GM12873 (cell line): ENCODE data around the gene RPAP3.

Source experiments
- CTCF ChIP-seq: IDR thresholded peaks from 2 replicates; pipeline ENCODE4 v1.5.1; 2012; ENCODE audit warnings: low read depth, mild to moderate bottlenecking, moderate library complexity, low read length, control low read depth; ENCODE audit not compliant: insufficient read depth; ENCODE audit errors: missing control alignments

Gene RPAP3

GRCh38 chr12:47725893-47726292, 20.1 kb upstream of the RPAP3 start:
- no peak for TF ChIP-seq CTCF

GRCh38 chr12:47725091-47725772, 19.4 kb upstream of the RPAP3 start, which contains the start of gene ENDOU:
TSS of gene ENDOU (minus strand) at chr12:47725490. CDS start at chr12:47725413, 77 bp downstream.
- TF ChIP-seq CTCF = no peak

GRCh38 chr12:47722941-47723631, 17.3 kb upstream of the RPAP3 start:
- TF ChIP-seq CTCF = no peak

GRCh38 chr12:47722136-47722834, 16.5 kb upstream of the RPAP3 start:
- no peak for TF ChIP-seq CTCF

GRCh38 chr12:47721431-47721973, 15.7 kb upstream of the RPAP3 start:
- TF ChIP-seq CTCF = no peak

- TF ChIP-seq CTCF = no peak
These were observed 12.7 kb upstream of the RPAP3 start for GRCh38 chr12:47718531-47718930.
